Measurements from ENCODE around the gene AKAP5. TPM values are rescaled to one million over a fixed set of nuclear protein-coding genes. Genes with fewer than 3 reads are reported as not detected.

AKAP5 gene
- total and polyA plus RNA-seq, 9 of the 15 experiments (the other 6 are each of a cell fraction or from before 2014, with no cell fraction given): 0.06 to 0.94 (median 0.34) TPM

- in situ Hi-C loops (cut with MboI): loop anchor here (10.0 kb wide), 1 partner anchor 124 kb away; no protein-coding TSS in a partner anchor
- Histone ChIP-seq H3K9ac (ENCODE audit: insufficient read depth in 1 of 2, low read depth in 2 of 2, low read length in 2 of 2) (no peak overlapping the region), H3K9me1 (ENCODE audit: control insufficient read depth, insufficient read depth, low read length) (no peaks in the 10 kb centered on the region), H2AFZ (ENCODE audit: low read depth, low read length) (no peak overlapping the region), H3K4me3 (no peak overlapping the region), H4K20me1 (replicated peaks; ENCODE audit: control insufficient read depth, insufficient read depth, low read length) (no peaks in the 10 kb centered on the region; the same call in 1 of the 2 replicates), H3K4me2 (ENCODE audit: insufficient read depth, low read length) (no peak overlapping the region), H3K79me2 (ENCODE audit: control insufficient read depth, insufficient read depth, low read length) (no peaks in the 10 kb centered on the region), H3K27me3 (ENCODE audit: control insufficient read depth in 2 of 2, insufficient read depth in 2 of 2, low read length in 2 of 2) (no peaks in the 10 kb centered on the region), H3K27ac (ENCODE audit: extremely low read depth, low read depth, low read length) (no peak overlapping the region), H3K9me3 (replicated peaks; ENCODE audit: control insufficient read depth, insufficient read depth, low read depth, low read length) (no peaks in the 10 kb centered on the region), H3K4me1 (replicated peaks in 1 of 2; ENCODE audit: control insufficient read depth in 2 of 2, insufficient read depth in 2 of 2, low read length in 2 of 2) (peaks cover 8 to 9% of the 10 kb centered on the region in 2 experiments; a peak in 4 of 5 replicates), H3K36me3 (ENCODE audit: control insufficient read depth, insufficient read depth, low read length) (no peaks in the 10 kb centered on the region)
- DNase-seq (ENCODE audit: extremely low read depth in 1 of 4, low spot score in 3 of 4) (no peak), FAIRE-seq (no peak), ATAC-seq (no peak)
- CTCF ChIA-PET (ENCODE audit: low intra/inter-chr PET ratio): no interaction called here
- intact Hi-C loops (cut with micrococcal nuclease): loop anchor here (5.0 kb wide), 1 partner anchor 39 kb away; no protein-coding TSS in a partner anchor
- BruUV-seq (replicated peaks): no TSS peak
- POLR2A ChIA-PET: interaction anchor here (0.6 kb wide), 1 partner anchor 81 kb away, joined by 3 read pairs; no protein-coding TSS in a partner anchor
- 21% methylated on average over 3 of the region's 3 CpGs for WGBS (ENCODE audit: insufficient coverage, low coverage, missing lambda C conversion rate)
- TF ChIP-seq PPARD (CRISPR knock-in tag; IDR thresholded peaks at IDR 0.05) (no peak), ELF2 (CRISPR knock-in tag; IDR thresholded peaks at IDR 0.05) (no peak), ZNF77 (CRISPR knock-in tag; IDR thresholded peaks at IDR 0.05) (no peak), TSHZ1 (CRISPR knock-in tag; IDR thresholded peaks at IDR 0.05) (no peak), ETS2 (tag; IDR thresholded peaks at IDR 0.05; ENCODE audit: borderline replicate concordance, poor library complexity, severe bottlenecking) (no peak), FOXK2 (conservative IDR thresholded peaks at IDR 0.05 in 1 of 2, IDR thresholded peaks at IDR 0.05 in 1 of 2; ENCODE audit: low read depth in 2 of 2) (no peak), ARID3B (CRISPR knock-in tag; IDR thresholded peaks at IDR 0.05; ENCODE audit: borderline replicate concordance) (no peak), MLLT1 (IDR thresholded peaks at IDR 0.05) (no peak), ZBTB1 (CRISPR knock-in tag; IDR thresholded peaks at IDR 0.05; ENCODE audit: borderline replicate concordance, low read depth) (no peak), MCM2 (IDR thresholded peaks at IDR 0.05; ENCODE audit: low read depth) (no peak), ZKSCAN1 (IDR thresholded peaks at IDR 0.05; ENCODE audit: low read depth, low read length) (no peak), ATF1 (CRISPR knock-in tag; IDR thresholded peaks at IDR 0.05) (no peak), ATF1 (tag; IDR thresholded peaks at IDR 0.05) (no peak), FIP1L1 (IDR thresholded peaks at IDR 0.05; ENCODE audit: low read depth, low read length, poor library complexity, severe bottlenecking) (no peak), ZNF507 (tag; conservative IDR thresholded peaks at IDR 0.05) (no peak)
- TF ChIP-seq, protein P1, sequence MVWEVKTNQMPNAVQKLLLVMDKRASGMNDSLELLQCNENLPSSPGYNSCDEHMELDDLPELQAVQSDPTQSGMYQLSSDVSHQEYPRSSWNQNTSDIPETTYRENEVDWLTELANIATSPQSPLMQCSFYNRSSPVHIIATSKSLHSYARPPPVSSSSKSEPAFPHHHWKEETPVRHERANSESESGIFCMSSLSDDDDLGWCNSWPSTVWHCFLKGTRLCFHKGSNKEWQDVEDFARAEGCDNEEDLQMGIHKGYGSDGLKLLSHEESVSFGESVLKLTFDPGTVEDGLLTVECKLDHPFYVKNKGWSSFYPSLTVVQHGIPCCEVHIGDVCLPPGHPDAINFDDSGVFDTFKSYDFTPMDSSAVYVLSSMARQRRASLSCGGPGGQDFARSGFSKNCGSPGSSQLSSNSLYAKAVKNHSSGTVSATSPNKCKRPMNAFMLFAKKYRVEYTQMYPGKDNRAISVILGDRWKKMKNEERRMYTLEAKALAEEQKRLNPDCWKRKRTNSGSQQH (CRISPR knock-in tag; IDR thresholded peaks at IDR 0.05): no peak
Measured at GRCh38 chr14:64468451-64468850, 3.2 kb downstream of the AKAP5 start.

All from K562 (cell line).